Breast epithelium (tissue), 3 donors: ENCODE measurements around the gene GLIPR1.

ENCODE experiments used
- CTCF ChIP-seq, 3 donors: fragments of 450-650 bp; IDR thresholded peaks; one replicate each; pipeline ENCODE4 v1.5.1; 2016 to 2017; ENCODE audit warnings: antibody characterized with exemption in 3 of 3, mild to moderate bottlenecking in 3 of 3, moderate library complexity in 3 of 3
- POLR2AphosphoS5 ChIP-seq, 3 donors: sonication (generic); formaldehyde crosslinking; IDR thresholded peaks; one replicate each; pipeline ENCODE4 v1.6.1; 2017; ENCODE audit warnings: antibody characterized with exemption in 3 of 3

- TF ChIP-seq CTCF (IDR thresholded peaks at IDR 0.05) = no peak
- no peak for TF ChIP-seq POLR2AphosphoS5 (IDR thresholded peaks at IDR 0.05)
These were observed 27.8 kb upstream of the GLIPR1 start for GRCh38 chr12:75452675-75453330.
